Mesenchymal stem cell (in vitro differentiated cells and primary cell): Measurements from ENCODE around the gene TMEM130.

Experiments used
- DNase-seq: peaks from one replicate; pipeline ENCODE4 v3.0.0-alpha.2; 2013
- H2AFZ ChIP-seq: one replicate; pipeline ENCODE4 v1.6.1; 2013; ENCODE audit warnings: low read depth, mild to moderate bottlenecking, control low read depth, inconsistent platforms, low read length, moderate library complexity
- H2AK5ac ChIP-seq: 2 replicates; pipeline ENCODE4 v1.6.1; 2013; ENCODE audit warnings: low read length, moderate library complexity, mild to moderate bottlenecking, inconsistent platforms; ENCODE audit not compliant: severe bottlenecking
- H2BK120ac ChIP-seq: one replicate; pipeline ENCODE4 v1.6.1; 2013; ENCODE audit warnings: low read depth, mild to moderate bottlenecking, inconsistent platforms, low read length, moderate library complexity
- H2BK12ac ChIP-seq, 2 experiments: one replicate each; pipeline ENCODE4 v1.6.1; 2013; ENCODE audit warnings: inconsistent platforms in 2 of 2, low read length in 2 of 2, mild to moderate bottlenecking in 2 of 2, moderate library complexity in 2 of 2, control low read depth in 1 of 2
- H2BK15ac ChIP-seq: one replicate; pipeline ENCODE4 v1.6.1; 2013; ENCODE audit warnings: mild to moderate bottlenecking, low read depth, inconsistent platforms; ENCODE audit not compliant: poor library complexity, severe bottlenecking
- H2BK5ac ChIP-seq: 2 replicates; pipeline ENCODE4 v1.6.1; 2013; ENCODE audit warnings: low read depth, mild to moderate bottlenecking, low read length, control low read depth, inconsistent platforms; ENCODE audit not compliant: poor library complexity, severe bottlenecking
- H3K14ac ChIP-seq, 2 experiments: one replicate each; pipeline ENCODE4 v1.6.1; 2013; ENCODE audit warnings: inconsistent platforms in 2 of 2, low read length in 2 of 2, control low read depth in 1 of 2, mild to moderate bottlenecking in 1 of 2, moderate library complexity in 1 of 2
- H3K18ac ChIP-seq, 2 experiments: one replicate each; pipeline ENCODE4 v1.6.1; 2013; ENCODE audit warnings: inconsistent platforms in 2 of 2, low read length in 2 of 2, control low read depth in 1 of 2, low read depth in 1 of 2, mild to moderate bottlenecking in 1 of 2
- H3K23ac ChIP-seq, 2 experiments: one replicate each; pipeline ENCODE4 v1.6.1; 2013; ENCODE audit warnings: inconsistent platforms in 2 of 2, low read length in 2 of 2, mild to moderate bottlenecking in 2 of 2, moderate library complexity in 2 of 2, control low read depth in 1 of 2
- H3K27ac ChIP-seq: 2 replicates; pipeline ENCODE4 v1.5.1; 2013; ENCODE audit warnings: mild to moderate bottlenecking, moderate library complexity, low read length, control low read depth, inconsistent platforms; ENCODE audit not compliant: poor library complexity, severe bottlenecking
- H3K27me3 ChIP-seq, 2 experiments: 2 replicates each; pipeline versions ENCODE4 v1.6.1 to v1.7.0; 2013; ENCODE audit warnings: low read length in 2 of 2, mild to moderate bottlenecking in 2 of 2, moderate library complexity in 2 of 2, control low read depth in 1 of 2, inconsistent platforms in 1 of 2; ENCODE audit not compliant: control insufficient read depth in 1 of 2, insufficient read depth in 1 of 2
- H3K36me3 ChIP-seq, 2 experiments: 2 replicates each; pipeline versions ENCODE4 v1.6.1 to v1.7.0; 2013; ENCODE audit warnings: low read length in 2 of 2, control low read depth in 1 of 2, inconsistent platforms in 1 of 2, low read depth in 1 of 2, mild to moderate bottlenecking in 1 of 2; ENCODE audit not compliant: insufficient read depth in 2 of 2, control insufficient read depth in 1 of 2
- H3K4ac ChIP-seq, 2 experiments: one replicate each; pipeline ENCODE4 v1.6.1; 2013; ENCODE audit warnings: inconsistent platforms in 2 of 2, low read length in 2 of 2, mild to moderate bottlenecking in 2 of 2, moderate library complexity in 2 of 2, control low read depth in 1 of 2, low read depth in 1 of 2
- H3K4me1 ChIP-seq: 2 replicates; pipeline ENCODE4 v1.6.1; 2013; ENCODE audit warnings: low read depth, low read length, control low read depth; ENCODE audit not compliant: control insufficient read depth, insufficient read depth
- H3K4me2 ChIP-seq: 2 replicates; pipeline ENCODE4 v1.6.1; 2013; ENCODE audit warnings: low read length, mild to moderate bottlenecking, inconsistent platforms; ENCODE audit not compliant: poor library complexity, severe bottlenecking
- H3K4me3 ChIP-seq, 2 experiments: 2 replicates each; pipeline versions ENCODE4 v1.5.1 to v1.7.0; 2013; ENCODE audit warnings: low read length in 2 of 2, mild to moderate bottlenecking in 2 of 2, control low read depth in 1 of 2, low read depth in 1 of 2; ENCODE audit not compliant: insufficient read depth in 1 of 2
- H3K79me1 ChIP-seq: replicated peaks from 2 replicates; pipeline ENCODE4 v1.6.1; 2013; ENCODE audit warnings: mild to moderate bottlenecking, control low read depth, low read length, inconsistent platforms; ENCODE audit not compliant: poor library complexity, severe bottlenecking
- H3K9ac ChIP-seq: 2 replicates; pipeline ENCODE4 v1.7.0; 2013; ENCODE audit warnings: mild to moderate bottlenecking, low read length, moderate library complexity
- H3K9me3 ChIP-seq: 2 replicates; pipeline ENCODE4 v1.7.0; 2013; ENCODE audit warnings: mild to moderate bottlenecking, low read length; ENCODE audit not compliant: control insufficient read depth
- H4K8ac ChIP-seq: one replicate; pipeline ENCODE4 v1.6.1; 2013; ENCODE audit warnings: inconsistent platforms, mild to moderate bottlenecking, low read length, moderate library complexity
- H4K91ac ChIP-seq: one replicate; pipeline ENCODE4 v1.6.1; 2013; ENCODE audit warnings: mild to moderate bottlenecking, low read length, inconsistent platforms
- WGBS: methylation state at CpG from one replicate; pipeline ENCODE4 v1.1.7; 2013; ENCODE audit warnings: mixed read lengths; 5-methylcytosine and 5-hydroxymethylcytosine counted together

Gene TMEM130

GRCh38 chr7:98907570-98907969 is 37.8 kb upstream of the TMEM130 start:
- Histone ChIP-seq H3K27me3 (no peaks in the 10 kb centered on the region), H3K9me3 (no peaks in the 10 kb centered on the region), H3K36me3 (peaks cover 60 to 94% of the 10 kb centered on the region in 2 experiments), H3K4me1 (no peaks in the 10 kb centered on the region), H3K23ac (no peak overlapping the region), H3K9ac (no peak overlapping the region), H3K14ac (no peak overlapping the region), H2BK120ac (no peak overlapping the region), H3K18ac (no peak overlapping the region), H2AFZ (no peak overlapping the region), H3K4me2 (no peak overlapping the region), H2BK15ac (no peak overlapping the region), H4K8ac (no peak overlapping the region), H3K4me3 (no peak overlapping the region), H3K4ac (no peak overlapping the region), H2BK5ac (no peak overlapping the region), H3K79me1 (peaks cover 30% of the 10 kb centered on the region), H2AK5ac (no peak overlapping the region), H2BK12ac (no peak overlapping the region), H3K27ac (no peak overlapping the region), H4K91ac (no peak overlapping the region)
- DNase-seq, result no peak
- 96% methylated on average over 5 of the region's 5 CpGs for WGBS

- DNase-seq, result no peak
- 100% methylated on average over 4 of the region's 4 CpGs for WGBS
- Histone ChIP-seq H2BK120ac (no peak overlapping the region), H3K23ac (no peak overlapping the region), H3K4me1 (no peaks in the 10 kb centered on the region), H3K18ac (no peak overlapping the region), H3K79me1 (peaks cover 25% of the 10 kb centered on the region), H2BK15ac (no peak overlapping the region), H4K91ac (no peak overlapping the region), H3K27me3 (no peaks in the 10 kb centered on the region), H3K4me2 (no peak overlapping the region), H4K8ac (no peak overlapping the region), H3K4ac (no peak overlapping the region), H2BK5ac (no peak overlapping the region), H3K27ac (no peak overlapping the region), H2AK5ac (no peak overlapping the region), H2BK12ac (no peak overlapping the region), H3K14ac (no peak overlapping the region), H3K9ac (no peak overlapping the region), H3K4me3 (no peak overlapping the region), H3K36me3 (peaks cover 55 to 95% of the 10 kb centered on the region in 2 experiments), H2AFZ (no peak overlapping the region), H3K9me3 (no peaks in the 10 kb centered on the region)
These were observed 33.4 kb upstream of the TMEM130 start for GRCh38 chr7:98903246-98903645.

DNA sequence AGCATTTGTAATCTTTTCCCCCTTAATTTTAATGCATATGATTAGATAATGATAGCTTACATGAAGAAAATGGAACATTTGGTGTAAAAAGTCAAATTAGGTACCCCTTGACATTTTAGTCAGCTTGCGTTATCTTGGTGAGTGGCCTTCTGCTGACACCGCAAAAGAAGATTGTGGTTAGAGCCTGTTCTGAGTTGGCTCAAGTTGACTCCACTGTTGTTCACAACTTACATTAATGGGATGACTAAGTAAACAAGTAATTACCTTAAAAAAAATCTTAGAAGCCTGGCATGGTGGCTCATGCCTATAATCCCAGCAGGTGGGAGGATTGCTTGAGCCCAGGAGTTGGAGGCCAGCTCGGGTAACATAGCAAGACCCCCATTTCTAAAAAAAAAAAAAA is 32.7 kb upstream of the TMEM130 start:
- no peak overlapping the region for H2BK120ac ChIP-seq
- H3K9ac ChIP-seq, result no peak overlapping the region
- no peak overlapping the region for H3K14ac ChIP-seq
- WGBS, result 89% methylated on average over 1 of the region's 3 CpGs
- H2AFZ ChIP-seq, result no peak overlapping the region
- no peak overlapping the region for H4K8ac ChIP-seq
- no peak overlapping the region for H2BK5ac ChIP-seq
- H3K4ac ChIP-seq, result no peak overlapping the region
- no peak overlapping the region for H3K23ac ChIP-seq
- H3K4me3 ChIP-seq, result no peak overlapping the region
- no peak overlapping the region for H3K4me2 ChIP-seq
- H3K18ac ChIP-seq, result no peak overlapping the region
- no peak overlapping the region for H4K91ac ChIP-seq
- H2AK5ac ChIP-seq, result no peak overlapping the region
- H2BK15ac ChIP-seq, result no peak overlapping the region
- H3K27me3 ChIP-seq, result no peaks in the 10 kb centered on the region
- H2BK12ac ChIP-seq, result no peak overlapping the region
- DNase-seq, result no peak
- H3K36me3 ChIP-seq, result peaks cover 56 to 95% of the 10 kb centered on the region in 2 experiments
- peaks cover 24% of the 10 kb centered on the region for H3K79me1 ChIP-seq
- H3K4me1 ChIP-seq, result no peaks in the 10 kb centered on the region
- H3K27ac ChIP-seq, result no peak overlapping the region
- H3K9me3 ChIP-seq, result no peaks in the 10 kb centered on the region

DNA sequence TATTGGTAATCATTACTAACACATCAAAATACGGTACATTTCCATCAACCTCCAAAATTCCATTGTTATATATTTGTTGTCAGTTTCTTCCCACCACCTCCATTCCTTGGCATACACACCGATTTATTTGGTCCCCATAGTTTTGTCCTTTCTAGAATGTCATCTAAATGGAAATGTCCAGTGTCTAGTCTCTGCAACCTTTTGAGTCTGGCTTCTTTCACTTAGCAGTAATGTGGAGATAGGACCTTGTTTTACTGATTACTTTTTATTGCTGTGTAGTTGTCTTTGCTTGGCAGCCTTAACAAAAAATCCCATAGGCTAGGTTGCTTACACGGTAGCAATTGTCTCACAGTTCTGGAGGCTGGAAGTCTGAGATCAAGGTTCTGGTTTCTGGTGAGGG is 31.0 kb upstream of the TMEM130 start:
- Histone ChIP-seq H3K36me3 (peaks cover 60 to 96% of the 10 kb centered on the region in 2 experiments), H3K14ac (no peak overlapping the region), H3K18ac (no peak overlapping the region), H3K27ac (no peak overlapping the region), H3K4me1 (no peaks in the 10 kb centered on the region), H2AFZ (no peak overlapping the region), H3K4me2 (no peak overlapping the region), H2BK5ac (no peak overlapping the region), H4K91ac (no peak overlapping the region), H3K9ac (no peak overlapping the region), H3K4ac (no peak overlapping the region), H3K79me1 (peaks cover 25% of the 10 kb centered on the region), H3K9me3 (no peaks in the 10 kb centered on the region), H2BK15ac (no peak overlapping the region), H2AK5ac (no peak overlapping the region), H3K27me3 (no peaks in the 10 kb centered on the region), H3K23ac (no peak overlapping the region), H2BK120ac (no peak overlapping the region), H4K8ac (no peak overlapping the region), H2BK12ac (no peak overlapping the region), H3K4me3 (no peak overlapping the region)
- DNase-seq, result no peak
- WGBS, result 94% methylated on average over 3 of the region's 3 CpGs
